ENCODE measurements around the gene RAPGEF1.

Gene RAPGEF1

DNA sequence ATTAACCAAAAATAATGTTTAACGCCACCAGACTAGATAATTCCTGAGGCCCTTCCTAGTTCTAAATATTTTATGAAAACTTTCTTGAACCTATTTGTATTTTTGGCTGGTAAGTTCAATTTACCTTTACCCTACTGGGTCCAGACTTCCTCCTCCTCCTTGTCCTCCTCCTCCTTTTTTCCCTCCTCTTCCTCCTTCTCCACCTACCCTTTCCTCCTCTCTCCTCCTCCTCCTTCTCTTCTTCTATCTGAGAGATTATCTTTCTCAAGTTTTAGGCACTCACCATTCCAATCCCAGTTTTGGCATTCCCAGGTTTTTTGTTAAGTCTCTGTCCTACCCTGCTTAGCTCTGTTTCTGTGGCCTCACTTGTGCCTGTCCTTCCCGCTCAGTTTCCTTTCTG is 24.7 kb upstream of the RAPGEF1 start:
- Histone ChIP-seq H3K79me2 (ENCODE audit: low read length) (no peaks in the 10 kb centered on the region), H3K4me2 (ENCODE audit: low read depth, low read length) (no peak overlapping the region), H3K27ac (ENCODE audit: low read length) (no peak overlapping the region), H3K9me3 (replicated peaks; ENCODE audit: insufficient read depth, low read length) (no peaks in the 10 kb centered on the region), H3K4me1 (ENCODE audit: low read length) (peaks cover 4% of the 10 kb centered on the region; the same call in 1 of the 2 replicates), H3K36me3 (replicated peaks; ENCODE audit: insufficient read depth, low read length) (no peaks in the 10 kb centered on the region), H3K9ac (ENCODE audit: low read length) (no peak overlapping the region), H4K20me1 (ENCODE audit: insufficient read depth, low read length) (0 out of 2 replicates have a peak, but pooled peaks cover 3% of the 10 kb centered on the region), H3K4me3 (ENCODE audit: low read length) (no peak overlapping the region), H3K27me3 (replicated peaks; ENCODE audit: insufficient read depth, low read length) (peaks cover 50% of the 10 kb centered on the region), H3K9me2 (replicated peaks; ENCODE audit: insufficient read depth, low read length) (no peaks in the 10 kb centered on the region), H2AFZ (ENCODE audit: low read length) (no peak overlapping the region), H3F3A (ENCODE audit: insufficient read depth, low read length) (no peaks in the 10 kb centered on the region)
- no peak for DNase-seq
- no peak for TF ChIP-seq EZH2 (optimal IDR thresholded peaks at IDR 0.05; ENCODE audit: low read depth, low read length)
- TF ChIP-seq, protein P1, sequence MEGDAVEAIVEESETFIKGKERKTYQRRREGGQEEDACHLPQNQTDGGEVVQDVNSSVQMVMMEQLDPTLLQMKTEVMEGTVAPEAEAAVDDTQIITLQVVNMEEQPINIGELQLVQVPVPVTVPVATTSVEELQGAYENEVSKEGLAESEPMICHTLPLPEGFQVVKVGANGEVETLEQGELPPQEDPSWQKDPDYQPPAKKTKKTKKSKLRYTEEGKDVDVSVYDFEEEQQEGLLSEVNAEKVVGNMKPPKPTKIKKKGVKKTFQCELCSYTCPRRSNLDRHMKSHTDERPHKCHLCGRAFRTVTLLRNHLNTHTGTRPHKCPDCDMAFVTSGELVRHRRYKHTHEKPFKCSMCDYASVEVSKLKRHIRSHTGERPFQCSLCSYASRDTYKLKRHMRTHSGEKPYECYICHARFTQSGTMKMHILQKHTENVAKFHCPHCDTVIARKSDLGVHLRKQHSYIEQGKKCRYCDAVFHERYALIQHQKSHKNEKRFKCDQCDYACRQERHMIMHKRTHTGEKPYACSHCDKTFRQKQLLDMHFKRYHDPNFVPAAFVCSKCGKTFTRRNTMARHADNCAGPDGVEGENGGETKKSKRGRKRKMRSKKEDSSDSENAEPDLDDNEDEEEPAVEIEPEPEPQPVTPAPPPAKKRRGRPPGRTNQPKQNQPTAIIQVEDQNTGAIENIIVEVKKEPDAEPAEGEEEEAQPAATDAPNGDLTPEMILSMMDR (IDR thresholded peaks at IDR 0.05; ENCODE audit: low read length) = no peak
- TF ChIP-seq EZH2phosphoT487 (IDR thresholded peaks at IDR 0.05; ENCODE audit: low read length) = no peak

DNA sequence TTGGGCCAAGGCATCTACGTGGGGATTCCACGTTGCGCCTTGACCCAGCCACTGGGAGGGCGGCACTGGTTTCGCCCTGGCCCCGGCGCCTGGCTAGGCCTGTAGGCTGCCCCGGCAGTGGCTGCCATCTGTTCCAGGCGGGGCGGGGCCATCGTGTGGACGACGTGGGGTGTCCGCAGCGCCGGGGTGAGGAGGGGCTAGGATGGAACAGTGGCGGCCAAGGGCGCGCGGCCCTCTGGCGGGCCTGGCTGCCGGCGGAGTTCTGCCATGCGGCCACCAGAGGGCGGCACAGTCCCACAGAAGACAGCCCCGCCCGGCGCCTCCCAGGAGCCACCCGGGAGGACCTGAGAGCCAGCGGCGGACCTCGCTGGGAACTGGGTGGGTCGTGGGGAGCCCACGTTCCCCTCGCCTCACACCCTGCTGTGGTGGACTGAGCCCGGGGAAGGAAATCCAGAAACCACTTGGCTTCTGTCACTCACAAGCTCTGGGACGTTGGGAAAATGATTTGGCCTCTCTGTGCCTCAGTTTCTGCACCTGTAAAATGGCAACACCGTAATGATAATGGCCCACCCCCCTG is 22.6 kb upstream of the RAPGEF1 start:
- peak overlapping the region; percentile 53; the same call in 1 of the 2 replicates for H2AFZ ChIP-seq (ENCODE audit: low read length)
- peak; percentile 54 for DNase-seq
- H3K4me2 ChIP-seq (ENCODE audit: low read depth, low read length) = peak overlapping the region; percentile 86
- TF ChIP-seq, protein P1 (IDR thresholded peaks at IDR 0.05; ENCODE audit: low read length) = peak; percentile 78
- no peak for TF ChIP-seq EZH2 (optimal IDR thresholded peaks at IDR 0.05; ENCODE audit: low read depth, low read length)
- no peak overlapping the region for H3K27ac ChIP-seq (ENCODE audit: low read length)
- H3K4me1 ChIP-seq (ENCODE audit: low read length) = peaks cover 4% of the 10 kb centered on the region; the same call in 1 of the 2 replicates
- H3K9ac ChIP-seq (ENCODE audit: low read length) = no peak overlapping the region
- no peaks in the 10 kb centered on the region for H3K9me2 ChIP-seq (replicated peaks; ENCODE audit: insufficient read depth, low read length)
- H4K20me1 ChIP-seq (ENCODE audit: insufficient read depth, low read length) = no peaks in the 10 kb centered on the region
- H3K4me3 ChIP-seq (ENCODE audit: low read length) = no peak overlapping the region
- peaks cover 53% of the 10 kb centered on the region for H3K27me3 ChIP-seq (replicated peaks; ENCODE audit: insufficient read depth, low read length)
- H3K9me3 ChIP-seq (replicated peaks; ENCODE audit: insufficient read depth, low read length) = no peaks in the 10 kb centered on the region
- H3K36me3 ChIP-seq (replicated peaks; ENCODE audit: insufficient read depth, low read length) = no peaks in the 10 kb centered on the region
- H3K79me2 ChIP-seq (ENCODE audit: low read length) = no peaks in the 10 kb centered on the region
- H3F3A ChIP-seq (ENCODE audit: insufficient read depth, low read length) = no peaks in the 10 kb centered on the region

DNA sequence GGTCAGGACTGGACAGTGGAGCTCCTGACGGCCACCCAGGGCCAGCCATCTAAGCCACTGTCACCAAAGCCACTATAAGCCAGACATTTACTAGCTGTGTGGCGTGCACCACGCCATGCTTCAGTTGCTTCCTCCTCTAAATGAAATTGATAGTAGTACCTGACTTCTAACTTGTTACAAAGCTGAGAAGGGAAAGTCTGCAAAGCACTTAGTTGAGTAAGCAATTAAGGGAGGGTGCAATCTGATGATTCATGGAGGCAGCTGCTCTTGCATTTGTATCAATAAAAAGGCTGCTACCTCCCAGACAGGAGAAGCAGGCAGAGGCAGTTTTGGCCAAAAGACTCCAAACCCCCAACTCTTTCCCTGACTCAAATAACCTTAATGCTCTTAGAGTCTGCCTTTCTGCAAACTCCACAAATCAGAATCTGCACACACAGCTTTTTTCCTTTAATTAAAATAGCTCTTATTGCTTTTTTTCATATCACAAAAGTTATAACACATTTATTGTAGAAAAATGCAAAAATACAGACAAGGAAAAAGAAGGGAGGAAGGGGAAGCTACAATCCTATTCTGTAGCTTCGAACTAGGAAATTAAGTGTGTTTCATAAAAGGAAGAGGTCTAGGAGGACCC is 19.3 kb upstream of the RAPGEF1 start:
- Histone ChIP-seq H3F3A (ENCODE audit: insufficient read depth, low read length) (no peaks in the 10 kb centered on the region), H3K79me2 (ENCODE audit: low read length) (no peaks in the 10 kb centered on the region), H3K9ac (ENCODE audit: low read length) (no peak overlapping the region), H3K4me3 (ENCODE audit: low read length) (no peak overlapping the region), H4K20me1 (ENCODE audit: insufficient read depth, low read length) (no peaks in the 10 kb centered on the region), H3K9me2 (replicated peaks; ENCODE audit: insufficient read depth, low read length) (no peaks in the 10 kb centered on the region), H2AFZ (ENCODE audit: low read length) (no peak overlapping the region), H3K9me3 (replicated peaks; ENCODE audit: insufficient read depth, low read length) (no peaks in the 10 kb centered on the region), H3K36me3 (replicated peaks; ENCODE audit: insufficient read depth, low read length) (no peaks in the 10 kb centered on the region), H3K27me3 (replicated peaks; ENCODE audit: insufficient read depth, low read length) (peaks cover 45% of the 10 kb centered on the region), H3K4me2 (ENCODE audit: low read depth, low read length) (no peak overlapping the region), H3K27ac (ENCODE audit: low read length) (no peak overlapping the region), H3K4me1 (ENCODE audit: low read length) (peaks cover 4% of the 10 kb centered on the region; the same call in 1 of the 2 replicates)
- no peak for TF ChIP-seq EZH2phosphoT487 (IDR thresholded peaks at IDR 0.05; ENCODE audit: low read length)
- TF ChIP-seq, protein P1 (IDR thresholded peaks at IDR 0.05; ENCODE audit: low read length) = no peak
- no peak for TF ChIP-seq EZH2 (optimal IDR thresholded peaks at IDR 0.05; ENCODE audit: low read depth, low read length)
- no peak for DNase-seq
